ENCODE data around the gene ABHD14A. TPM values are rescaled to one million over a fixed set of nuclear protein-coding genes. Genes with fewer than 3 reads are reported as not detected.

Gene ABHD14A
- total and polyA plus RNA-seq, 2 experiments from 2014 or later = 17.1 to 55.1 TPM

GRCh38 chr3:51945926-51946705 lies 28.7 kb upstream of the ABHD14A start:
- H3K27me3 ChIP-seq = no peaks in the 10 kb centered on the region

DNA sequence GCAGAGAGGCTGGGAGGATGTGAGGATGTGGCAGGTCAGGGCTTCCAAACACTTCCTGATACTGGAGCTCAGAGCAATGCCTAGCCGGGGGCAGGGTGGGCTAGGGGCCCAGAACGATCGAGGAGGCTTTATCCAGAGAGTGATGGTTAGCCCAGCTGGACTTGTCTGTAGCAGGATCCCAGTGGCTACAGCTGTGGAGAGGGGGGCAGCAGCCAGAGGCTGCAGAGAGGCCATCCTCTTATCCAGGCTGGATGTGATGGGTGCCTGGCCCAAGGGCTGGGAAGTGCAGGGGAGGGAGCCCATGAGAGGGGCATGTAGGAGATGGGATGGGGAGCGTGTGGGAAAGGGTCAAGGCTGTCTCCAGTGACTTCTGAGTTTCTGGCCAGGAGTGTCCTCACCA lies 28.1 kb upstream of the ABHD14A start:
- no peaks in the 10 kb centered on the region for H3K9me3 ChIP-seq (ENCODE audit: low read depth)
- no peaks in the 10 kb centered on the region for H3K36me3 ChIP-seq (replicated peaks; ENCODE audit: insufficient read depth, low read depth)
- no peaks in the 10 kb centered on the region for H3K27me3 ChIP-seq
- H3K9me2 ChIP-seq (replicated peaks; ENCODE audit: insufficient read depth) = no peaks in the 10 kb centered on the region
- no peaks in the 10 kb centered on the region for H4K20me1 ChIP-seq (ENCODE audit: insufficient read depth, poor library complexity, severe bottlenecking)
- no peak overlapping the region for H3K27ac ChIP-seq
- 83% methylated on average over 4 of the region's 4 CpGs for WGBS (ENCODE audit: low lambda C conversion rate, missing lambda C conversion rate)
- H3K4me1 ChIP-seq (ENCODE audit: insufficient read depth) = peaks cover 10% of the 10 kb centered on the region
- DNase-seq (ENCODE audit: low spot score) = no peak
- H2AFZ ChIP-seq = no peak overlapping the region
- TF ChIP-seq EZH2 (IDR thresholded peaks at IDR 0.05; ENCODE audit: borderline replicate concordance) (no peak), EZH2phosphoT487 (IDR thresholded peaks at IDR 0.05; ENCODE audit: low read depth, severe bottlenecking, unreplicated experiment) (no peak)
- TF ChIP-seq, protein P1, sequence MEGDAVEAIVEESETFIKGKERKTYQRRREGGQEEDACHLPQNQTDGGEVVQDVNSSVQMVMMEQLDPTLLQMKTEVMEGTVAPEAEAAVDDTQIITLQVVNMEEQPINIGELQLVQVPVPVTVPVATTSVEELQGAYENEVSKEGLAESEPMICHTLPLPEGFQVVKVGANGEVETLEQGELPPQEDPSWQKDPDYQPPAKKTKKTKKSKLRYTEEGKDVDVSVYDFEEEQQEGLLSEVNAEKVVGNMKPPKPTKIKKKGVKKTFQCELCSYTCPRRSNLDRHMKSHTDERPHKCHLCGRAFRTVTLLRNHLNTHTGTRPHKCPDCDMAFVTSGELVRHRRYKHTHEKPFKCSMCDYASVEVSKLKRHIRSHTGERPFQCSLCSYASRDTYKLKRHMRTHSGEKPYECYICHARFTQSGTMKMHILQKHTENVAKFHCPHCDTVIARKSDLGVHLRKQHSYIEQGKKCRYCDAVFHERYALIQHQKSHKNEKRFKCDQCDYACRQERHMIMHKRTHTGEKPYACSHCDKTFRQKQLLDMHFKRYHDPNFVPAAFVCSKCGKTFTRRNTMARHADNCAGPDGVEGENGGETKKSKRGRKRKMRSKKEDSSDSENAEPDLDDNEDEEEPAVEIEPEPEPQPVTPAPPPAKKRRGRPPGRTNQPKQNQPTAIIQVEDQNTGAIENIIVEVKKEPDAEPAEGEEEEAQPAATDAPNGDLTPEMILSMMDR (IDR thresholded peaks at IDR 0.05; ENCODE audit: poor library complexity) = no peak
- H3K4me3 ChIP-seq = no peak overlapping the region
- H3K79me2 ChIP-seq = no peaks in the 10 kb centered on the region
- no peak overlapping the region for H3K4me2 ChIP-seq

More at GRCh38 chr3:51945926-51946705, 28.7 kb upstream of the ABHD14A start:
- no peak overlapping the region for H3K4me3 ChIP-seq
- no peaks in the 10 kb centered on the region for H3K9me3 ChIP-seq (ENCODE audit: low read depth)
- peaks cover 2% of the 10 kb centered on the region for H3K79me2 ChIP-seq
- H3K9me2 ChIP-seq (replicated peaks; ENCODE audit: insufficient read depth) = no peaks in the 10 kb centered on the region
- no peak overlapping the region for H2AFZ ChIP-seq
- no peaks in the 10 kb centered on the region for H4K20me1 ChIP-seq (ENCODE audit: insufficient read depth, poor library complexity, severe bottlenecking)
- WGBS (ENCODE audit: low lambda C conversion rate, missing lambda C conversion rate) = 95% methylated on average over 13 of the region's 14 CpGs
- H3K4me2 ChIP-seq = no peak overlapping the region
- H3K27ac ChIP-seq = no peak overlapping the region
- peaks cover 10% of the 10 kb centered on the region for H3K4me1 ChIP-seq (ENCODE audit: insufficient read depth)
- DNase-seq (ENCODE audit: low spot score) = no peak
- TF ChIP-seq, protein P1 (IDR thresholded peaks at IDR 0.05; ENCODE audit: poor library complexity) = no peak
- TF ChIP-seq EZH2phosphoT487 (IDR thresholded peaks at IDR 0.05; ENCODE audit: low read depth, severe bottlenecking, unreplicated experiment) = no peak
- H3K36me3 ChIP-seq (replicated peaks; ENCODE audit: insufficient read depth, low read depth) = no peaks in the 10 kb centered on the region

DNA sequence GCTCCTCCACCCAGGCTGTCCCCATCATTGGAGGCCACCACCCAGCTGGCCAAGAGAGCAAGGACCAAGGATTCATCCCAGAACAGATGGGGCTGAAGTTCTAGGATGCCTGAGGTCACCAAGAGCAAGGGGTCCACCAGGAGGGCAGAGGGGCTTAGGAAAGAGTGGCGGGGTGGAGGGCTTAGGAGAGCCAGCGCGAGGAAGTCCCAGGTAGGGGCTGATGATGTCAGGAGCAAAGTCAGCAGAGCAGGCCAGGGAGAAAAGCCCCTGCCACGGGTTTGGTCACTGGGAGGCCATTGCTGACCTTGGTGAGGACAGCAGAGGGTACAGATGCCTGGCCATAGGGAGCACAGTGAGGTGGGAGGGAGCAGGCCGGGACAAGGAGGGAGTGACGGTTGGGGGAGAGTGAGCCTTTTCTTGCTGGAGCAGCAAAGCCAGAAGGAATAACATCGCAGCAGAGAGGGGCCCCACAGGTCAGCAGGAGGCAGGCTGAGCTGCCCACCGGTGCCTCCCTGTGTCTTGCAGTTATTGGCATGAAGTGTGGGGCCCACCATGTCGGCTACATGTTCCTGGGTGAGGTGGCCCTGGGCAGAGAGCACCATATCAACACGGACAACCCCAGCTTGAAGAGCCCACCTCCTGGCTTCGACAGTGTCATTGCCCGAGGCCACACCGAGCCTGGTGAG lies 27.5 kb upstream of the ABHD14A start:
- Histone ChIP-seq H3K9me3 (ENCODE audit: low read depth) (no peaks in the 10 kb centered on the region), H3K4me3 (no peak overlapping the region), H3K79me2 (no peaks in the 10 kb centered on the region), H2AFZ (no peak overlapping the region), H3K27ac (no peak overlapping the region), H3K27me3 (no peaks in the 10 kb centered on the region), H3K36me3 (replicated peaks; ENCODE audit: insufficient read depth, low read depth) (no peaks in the 10 kb centered on the region), H4K20me1 (ENCODE audit: insufficient read depth, poor library complexity, severe bottlenecking) (no peaks in the 10 kb centered on the region), H3K4me2 (no peak overlapping the region), H3K4me1 (ENCODE audit: insufficient read depth) (peaks cover 8% of the 10 kb centered on the region), H3K9me2 (replicated peaks; ENCODE audit: insufficient read depth) (no peaks in the 10 kb centered on the region)
- DNase-seq (ENCODE audit: low spot score) = no peak
- no peak for TF ChIP-seq EZH2phosphoT487 (IDR thresholded peaks at IDR 0.05; ENCODE audit: low read depth, severe bottlenecking, unreplicated experiment)
- TF ChIP-seq EZH2 (IDR thresholded peaks at IDR 0.05; ENCODE audit: borderline replicate concordance) = no peak
- TF ChIP-seq, protein P1 (IDR thresholded peaks at IDR 0.05; ENCODE audit: poor library complexity) = no peak
- WGBS (ENCODE audit: low lambda C conversion rate, missing lambda C conversion rate) = 79% methylated on average over 13 of the region's 13 CpGs

Measured in hepatocyte (in vitro differentiated cells).